Naive B cell (primary cell): ENCODE measurements around the gene LY6G6D. TPM values are rescaled to one million over a fixed set of nuclear protein-coding genes. Genes with fewer than 3 reads are reported as not detected.
A peak's percentile ranks its signal among the peaks of the same experiment; 100 is the strongest.

Source experiments
- ATAC-seq, 2 donors: fragments of 150-1000 bp; cut with Tn5 transposase; 2 replicates each; pipeline ENCODE4 v1.10.0; 2021; ENCODE audit warnings: low read depth in 2 of 2, mild to moderate bottlenecking in 2 of 2, moderate library complexity in 2 of 2
- DNase-seq: peaks from one replicate; pipeline ENCODE4 v3.0.0; 2022
- H3K27ac Mint-ChIP-seq, 6 donors: one replicate each; pipeline ENCODE4 v1.8.0; 2020 to 2022; ENCODE audit warnings: mild to moderate bottlenecking in 6 of 6, mixed read lengths in 6 of 6, moderate library complexity in 5 of 6, inconsistent platforms in 2 of 6
- H3K27me3 Mint-ChIP-seq, 3 donors: one replicate each; pipeline ENCODE4 v1.8.0; 2021 to 2022; ENCODE audit warnings: mixed read lengths in 3 of 3, mild to moderate bottlenecking in 1 of 3
- H3K36me3 Mint-ChIP-seq, 2 donors: one replicate each; pipeline ENCODE4 v1.8.0; 2020 to 2022; ENCODE audit warnings: mixed read lengths in 2 of 2, inconsistent platforms in 1 of 2, mild to moderate bottlenecking in 1 of 2
- H3K4me1 Mint-ChIP-seq, 3 donors: one replicate each; pipeline ENCODE4 v1.8.0; 2020 to 2022; ENCODE audit warnings: mixed read lengths in 3 of 3, inconsistent platforms in 1 of 3, mild to moderate bottlenecking in 1 of 3, moderate library complexity in 1 of 3
- H3K4me3 Mint-ChIP-seq, 8 donors: one replicate each; pipeline ENCODE4 v1.8.0; 2020 to 2022; ENCODE audit warnings: mild to moderate bottlenecking in 8 of 8, mixed read lengths in 8 of 8, moderate library complexity in 8 of 8, inconsistent platforms in 2 of 8
- H3K9me3 Mint-ChIP-seq, 7 donors: one replicate each; pipeline ENCODE4 v1.8.0; 2020 to 2022; ENCODE audit warnings: mixed read lengths in 7 of 7, mild to moderate bottlenecking in 5 of 7, inconsistent platforms in 2 of 7, moderate library complexity in 1 of 7
- polyA plus RNA-seq, 6 donors: library from polyadenylated mRNA; unstranded; fragments of 300-500 nt; fragmentation: Illumina TruSeq; gene quantifications; one replicate each; pipeline ENCODE4 v1.2.3, GENCODE V29; 2021; ENCODE audit warnings: low read depth in 6 of 6

The LY6G6D gene
- polyA plus RNA-seq, 6 donors from 2014 or later: not detected

DNA sequence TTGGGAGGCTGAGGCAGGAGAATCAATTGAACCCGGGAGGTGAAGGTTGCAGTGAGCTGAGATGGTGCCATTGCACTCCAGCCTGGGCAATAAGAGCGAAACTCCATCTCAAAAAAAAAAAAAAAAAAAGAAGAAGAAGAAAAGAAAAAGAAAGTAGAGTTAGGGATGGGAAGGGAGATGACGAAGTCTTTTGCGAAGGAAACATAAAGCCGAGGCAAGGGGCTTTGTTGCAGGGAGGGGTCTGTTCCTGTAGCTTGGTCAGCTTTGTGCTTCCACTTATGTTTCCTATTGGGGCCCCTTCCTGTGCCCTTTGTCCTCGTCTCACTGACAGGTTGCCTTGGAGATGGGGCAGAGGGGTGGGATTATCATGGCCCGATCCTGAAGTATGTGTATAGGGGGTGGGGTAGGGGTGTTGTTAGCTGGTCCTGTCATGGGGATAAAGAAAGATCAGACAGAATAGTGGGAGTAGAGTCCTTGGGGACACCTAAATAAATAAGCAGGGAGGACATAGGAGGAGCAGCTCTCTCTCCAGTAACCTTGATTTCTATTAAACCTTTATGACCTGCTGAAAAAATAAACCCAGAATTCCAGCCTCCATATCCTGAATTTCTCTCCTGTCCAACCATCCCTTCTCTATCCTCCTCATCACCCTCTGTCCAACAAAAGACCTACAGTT lies 22.3 kb downstream of the LY6G6D start:
- Mint-ChIP-seq H3K4me1 (peaks cover 66 to 77% (median 71%) of the 10 kb centered on the region in 3 donors), H3K4me3 (peak overlapping the region; percentile 94 to 99 (median 99)), H3K27ac (peak overlapping the region; percentile 94 to 100 (median 98)), H3K36me3 (peaks cover 9 to 21% of the 10 kb centered on the region in 2 donors), H3K9me3 (no peaks in the 10 kb centered on the region), H3K27me3 (no peaks in the 10 kb centered on the region)
- ATAC-seq: no peak
- DNase-seq: peak; percentile 25

DNA sequence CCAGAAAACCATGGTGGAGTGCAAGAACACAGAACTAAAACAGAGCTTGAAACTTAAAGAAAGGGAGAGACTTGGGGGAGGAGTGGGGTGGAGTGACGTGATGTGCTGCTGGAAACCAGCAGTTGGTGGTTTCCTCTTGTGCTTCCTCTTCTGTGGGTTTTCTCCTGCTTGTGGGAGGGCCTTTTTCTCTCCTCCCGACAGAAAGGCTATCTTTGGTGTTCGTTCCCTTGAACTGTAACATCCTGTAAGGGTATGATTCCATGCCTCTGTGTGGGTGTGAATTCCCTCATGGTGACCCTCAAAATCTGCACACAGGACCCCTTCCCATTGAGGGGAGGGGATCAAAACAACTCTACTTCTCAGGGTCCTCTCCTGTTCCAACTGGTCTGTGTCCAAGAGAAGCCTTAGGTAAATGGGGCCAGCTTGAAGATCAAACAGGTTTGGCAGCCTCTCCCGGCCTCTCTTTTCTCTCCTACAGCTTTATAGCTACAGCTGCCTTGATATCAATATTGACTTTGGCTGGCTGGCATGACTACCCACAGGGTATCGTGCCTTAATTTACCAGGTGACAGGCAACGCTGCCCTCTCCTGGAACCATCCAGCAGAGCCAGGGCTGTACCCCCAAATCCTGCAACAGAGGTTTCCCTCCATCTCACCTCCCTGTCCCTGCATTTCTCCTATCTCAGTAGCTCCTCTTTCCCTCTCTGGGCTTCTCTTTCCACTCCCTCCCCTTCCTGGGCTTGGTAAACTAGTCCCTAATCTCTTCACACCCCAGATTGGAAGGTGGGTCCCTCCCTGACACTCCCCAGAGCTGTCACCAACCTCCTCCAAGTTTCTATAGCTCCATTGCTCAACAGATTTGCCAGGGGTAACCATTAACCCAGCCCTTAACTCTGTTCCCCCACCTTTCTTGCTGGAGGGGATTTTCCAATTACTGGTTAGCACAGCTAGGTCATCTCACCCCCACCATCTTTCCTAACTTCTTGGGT lies 23.1 kb downstream of the LY6G6D start:
- ATAC-seq (peak; percentile 37 to 53), DNase-seq (peak; percentile 80)
- Mint-ChIP-seq H3K27me3 (no peaks in the 10 kb centered on the region), H3K4me3 (peak overlapping the region; percentile 94 to 99 (median 99)), H3K4me1 (peaks cover 66 to 75% (median 69%) of the 10 kb centered on the region in 3 donors), H3K27ac (peak overlapping the region; percentile 94 to 100 (median 98)), H3K9me3 (no peaks in the 10 kb centered on the region), H3K36me3 (peaks cover 6 to 16% of the 10 kb centered on the region in 2 donors)

DNA sequence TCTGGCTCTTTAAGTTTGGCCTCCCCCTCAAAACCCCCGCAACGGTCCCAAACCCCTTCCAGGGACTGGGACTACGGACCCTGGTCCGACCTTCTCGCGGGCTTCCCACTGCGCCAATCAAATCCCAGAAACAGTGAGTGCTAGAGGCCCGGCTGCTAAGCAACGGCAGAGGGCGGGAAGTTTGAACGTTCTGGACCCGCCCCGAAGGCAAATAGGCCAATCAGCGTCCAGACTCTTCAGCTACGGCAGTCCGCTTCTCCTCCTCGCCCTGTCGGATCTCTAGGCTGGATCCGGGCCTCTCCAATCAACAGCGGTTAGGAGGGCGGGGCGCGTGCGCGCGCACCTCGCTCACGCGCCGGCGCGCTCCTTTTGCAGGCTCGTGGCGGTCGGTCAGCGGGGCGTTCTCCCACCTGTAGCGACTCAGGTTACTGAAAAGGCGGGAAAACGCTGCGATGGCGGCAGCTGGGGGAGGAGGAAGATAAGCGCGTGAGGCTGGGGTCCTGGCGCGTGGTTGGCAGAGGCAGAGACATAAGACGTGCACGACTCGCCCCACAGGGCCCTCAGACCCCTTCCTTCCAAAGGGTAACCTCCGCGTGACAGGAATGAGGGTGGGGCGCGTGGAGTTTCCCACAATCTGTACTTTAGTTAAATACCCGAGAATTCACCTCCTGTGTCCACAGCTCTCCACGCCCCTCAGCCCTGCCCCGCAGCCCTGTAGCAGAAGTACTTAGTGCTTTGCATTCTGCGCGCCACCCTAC lies 24.7 kb downstream of the LY6G6D start, which contains the start of gene MSH5:
Gene MSH5, plus strand, starts transcription at position 367 of the 758 bp plus-strand sequence. CDS start 462 bp downstream, outside the sequence.
- H3K27ac Mint-ChIP-seq: peak within 1 kb of the TSS; percentile 94 to 100 (median 99)
- H3K9me3 Mint-ChIP-seq: no peaks in the 10 kb centered on the region
- ATAC-seq (peak; percentile 84 to 88), DNase-seq (peak; percentile 94)
- no peaks in the 10 kb centered on the region for H3K27me3 Mint-ChIP-seq
- H3K4me3 Mint-ChIP-seq: peak within 1 kb of the TSS; percentile 94 to 100 (median 99)
- H3K4me1 Mint-ChIP-seq: peaks cover 54 to 59% (median 56%) of the 10 kb centered on the region in 3 donors
- peaks cover 4 to 12% of the 10 kb centered on the region in 2 donors for H3K36me3 Mint-ChIP-seq

DNA sequence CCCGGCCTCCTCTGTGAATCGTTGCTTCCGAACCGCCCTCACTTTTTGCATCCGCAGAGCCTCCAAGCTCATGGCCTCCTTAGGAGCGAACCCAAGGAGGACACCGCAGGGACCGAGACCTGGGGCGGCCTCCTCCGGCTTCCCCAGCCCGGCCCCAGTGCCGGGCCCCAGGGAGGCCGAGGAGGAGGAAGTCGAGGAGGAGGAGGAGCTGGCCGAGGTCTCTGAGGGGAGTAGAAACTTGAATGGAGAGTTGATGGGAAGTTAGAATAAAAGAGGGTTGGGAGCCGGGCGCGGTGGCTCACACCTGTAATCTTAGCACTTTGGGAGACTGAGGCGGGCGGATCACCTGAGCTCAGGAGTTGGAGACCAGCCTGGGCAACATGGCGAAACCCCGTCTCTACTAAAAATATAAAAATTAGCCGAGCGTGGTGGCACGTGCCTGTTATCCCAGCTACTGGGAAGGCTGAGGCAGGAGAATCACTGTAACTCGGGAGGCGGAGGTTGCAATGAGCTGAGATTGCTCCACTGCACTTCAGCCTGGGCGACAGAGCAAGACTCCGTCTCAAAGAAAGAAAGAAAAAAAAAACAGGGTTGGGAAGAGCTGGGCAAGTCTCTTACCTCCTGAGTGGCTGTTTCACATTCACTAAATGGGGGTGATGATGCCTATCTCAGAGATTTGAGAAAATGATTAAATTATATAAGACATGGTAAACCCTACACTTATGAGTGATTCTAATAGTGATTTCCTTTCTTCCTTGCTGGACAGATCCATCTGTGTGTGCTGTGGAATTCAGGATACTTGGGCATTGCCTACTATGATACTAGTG lies 25.5 kb downstream of the LY6G6D start:
- H3K36me3 Mint-ChIP-seq: peaks cover 4% of the 10 kb centered on the region in 2 donors
- H3K27ac Mint-ChIP-seq: peak overlapping the region; percentile 94 to 100 (median 99)
- H3K9me3 Mint-ChIP-seq: no peaks in the 10 kb centered on the region
- DNase-seq: no peak
- peak; percentile 3 for ATAC-seq
- H3K27me3 Mint-ChIP-seq: no peaks in the 10 kb centered on the region
- H3K4me1 Mint-ChIP-seq: peaks cover 47 to 53% (median 48%) of the 10 kb centered on the region in 3 donors
- peak overlapping the region; percentile 94 to 100 (median 98) for H3K4me3 Mint-ChIP-seq

DNA sequence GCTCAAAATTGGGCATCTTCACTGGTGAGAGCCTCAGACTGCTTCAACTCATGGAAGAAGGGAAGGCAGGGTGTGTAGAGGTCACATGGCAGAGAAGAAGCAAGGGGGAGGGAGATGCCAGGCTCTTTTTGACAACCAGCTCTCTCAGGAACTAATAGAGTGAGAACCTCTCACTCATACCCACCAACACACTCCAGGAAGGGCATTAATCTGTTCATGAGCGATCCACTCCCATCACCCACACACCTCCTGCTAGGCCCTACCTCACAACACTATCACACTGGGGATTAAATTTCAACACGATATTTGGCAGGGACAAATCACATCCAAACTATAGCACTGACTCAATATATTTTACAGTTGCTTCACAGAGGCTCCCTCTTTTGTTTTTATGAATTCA lies 26.7 kb downstream of the LY6G6D start:
- Mint-ChIP-seq H3K9me3 (no peaks in the 10 kb centered on the region), H3K4me1 (peaks cover 37 to 47% (median 40%) of the 10 kb centered on the region in 3 donors), H3K27ac (peak overlapping the region in 3 of 6 donors; percentile 47 to 84 (median 60)), H3K36me3 (peaks cover 0 to 4% of the 10 kb centered on the region in 2 donors), H3K27me3 (no peaks in the 10 kb centered on the region), H3K4me3 (peak overlapping the region in 5 of 8 donors; percentile 82 to 99 (median 94))
- ATAC-seq (no peak), DNase-seq (no peak)

DNA sequence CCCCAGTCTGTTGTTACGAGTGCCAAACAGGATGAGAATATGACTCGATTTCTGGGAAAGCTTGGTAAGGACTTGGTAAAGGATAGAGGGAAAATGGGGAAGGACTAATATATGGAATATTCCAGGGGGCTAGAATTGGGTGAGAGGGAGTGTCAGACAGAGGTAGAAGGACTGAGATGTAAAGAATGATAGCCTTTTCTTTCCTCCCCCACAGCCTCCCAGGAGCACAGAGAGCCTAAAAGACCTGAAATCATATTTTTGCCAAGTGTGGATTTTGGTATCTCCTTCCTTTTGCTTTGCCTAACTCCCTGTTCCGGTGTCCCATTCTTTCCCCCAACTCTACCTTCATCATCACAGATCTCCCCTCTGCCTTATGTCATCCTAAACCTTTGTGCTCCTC lies 27.7 kb downstream of the LY6G6D start:
- Mint-ChIP-seq H3K4me1 (peaks cover 26 to 36% (median 30%) of the 10 kb centered on the region in 3 donors), H3K27me3 (no peaks in the 10 kb centered on the region), H3K9me3 (no peaks in the 10 kb centered on the region), H3K4me3 (peak overlapping the region in 1 of 8 donors; percentile 94), H3K27ac (peak overlapping the region in 1 of 6 donors; percentile 13), H3K36me3 (peaks cover 0 to 4% of the 10 kb centered on the region in 2 donors)
- DNase-seq: no peak
- no peak for ATAC-seq

DNA sequence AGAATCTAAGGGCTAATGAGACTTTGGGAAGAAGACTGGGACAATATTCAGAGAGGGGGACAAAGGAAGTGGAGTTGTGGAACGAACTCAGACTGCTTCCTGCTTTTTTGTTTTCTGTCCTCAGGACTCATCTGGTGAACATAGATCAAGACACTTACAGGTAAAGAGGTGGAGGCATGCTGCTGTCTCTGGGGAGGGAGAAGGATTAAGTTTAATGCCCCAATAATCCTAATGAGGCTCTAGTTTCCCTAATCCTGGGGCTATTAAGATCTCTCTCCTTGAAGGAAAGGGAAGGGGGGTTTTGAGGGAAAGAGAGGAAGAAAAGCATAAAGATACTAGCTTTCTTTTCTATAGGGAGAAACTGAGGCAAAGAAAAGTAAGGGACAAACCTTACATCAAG lies 29.3 kb downstream of the LY6G6D start:
- H3K4me3 Mint-ChIP-seq: peak overlapping the region in 1 of 8 donors; percentile 5
- peaks cover 11 to 21% (median 14%) of the 10 kb centered on the region in 3 donors for H3K4me1 Mint-ChIP-seq
- H3K36me3 Mint-ChIP-seq: peaks cover 0 to 4% of the 10 kb centered on the region in 2 donors
- no peaks in the 10 kb centered on the region for H3K9me3 Mint-ChIP-seq
- H3K27ac Mint-ChIP-seq: peak overlapping the region in 2 of 6 donors; percentile 6 to 49
- no peaks in the 10 kb centered on the region for H3K27me3 Mint-ChIP-seq
- ATAC-seq (no peak), DNase-seq (no peak)

DNA sequence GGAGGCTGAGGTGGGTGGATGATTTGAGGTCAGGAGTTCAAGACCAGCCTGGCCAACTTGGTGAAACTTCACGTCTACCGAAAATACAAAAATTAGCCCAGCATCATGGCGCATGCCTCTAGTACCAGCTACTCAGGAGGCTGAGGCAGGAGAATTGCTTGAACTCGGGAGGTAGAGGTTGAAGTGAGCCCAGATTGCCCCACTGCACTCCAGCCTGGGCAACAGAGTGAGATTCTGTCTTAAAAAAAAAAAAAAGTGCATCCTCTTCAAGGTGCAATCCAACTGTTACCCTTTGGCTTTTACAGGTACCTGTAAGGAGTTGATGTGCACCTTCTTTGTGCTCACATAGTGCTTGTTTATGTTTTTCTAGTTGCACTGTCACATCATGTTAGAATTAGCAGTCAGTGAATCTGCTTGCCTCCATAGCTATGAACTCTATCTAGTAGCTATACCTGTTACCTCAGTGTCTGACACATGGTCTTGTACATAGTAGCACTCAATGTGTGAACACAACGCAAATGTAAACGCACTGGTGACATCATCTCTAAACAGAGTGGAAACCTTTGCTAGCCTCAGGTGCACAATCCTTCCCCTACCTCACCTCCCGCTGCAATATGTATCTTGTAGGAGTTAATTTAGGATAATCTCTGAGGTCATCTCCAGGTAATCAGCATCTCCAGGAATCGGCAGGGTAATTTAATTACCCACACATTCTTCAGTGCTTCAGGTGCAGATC lies 34.3 kb downstream of the LY6G6D start:
- DNase-seq: no peak
- Mint-ChIP-seq H3K36me3 (no peaks in the 10 kb centered on the region), H3K27ac (peak overlapping the region in 1 of 6 donors; percentile 22), H3K9me3 (no peaks in the 10 kb centered on the region), H3K27me3 (no peaks in the 10 kb centered on the region), H3K4me1 (no peaks in the 10 kb centered on the region), H3K4me3 (peak overlapping the region in 1 of 8 donors; percentile 5)
- no peak for ATAC-seq

DNA sequence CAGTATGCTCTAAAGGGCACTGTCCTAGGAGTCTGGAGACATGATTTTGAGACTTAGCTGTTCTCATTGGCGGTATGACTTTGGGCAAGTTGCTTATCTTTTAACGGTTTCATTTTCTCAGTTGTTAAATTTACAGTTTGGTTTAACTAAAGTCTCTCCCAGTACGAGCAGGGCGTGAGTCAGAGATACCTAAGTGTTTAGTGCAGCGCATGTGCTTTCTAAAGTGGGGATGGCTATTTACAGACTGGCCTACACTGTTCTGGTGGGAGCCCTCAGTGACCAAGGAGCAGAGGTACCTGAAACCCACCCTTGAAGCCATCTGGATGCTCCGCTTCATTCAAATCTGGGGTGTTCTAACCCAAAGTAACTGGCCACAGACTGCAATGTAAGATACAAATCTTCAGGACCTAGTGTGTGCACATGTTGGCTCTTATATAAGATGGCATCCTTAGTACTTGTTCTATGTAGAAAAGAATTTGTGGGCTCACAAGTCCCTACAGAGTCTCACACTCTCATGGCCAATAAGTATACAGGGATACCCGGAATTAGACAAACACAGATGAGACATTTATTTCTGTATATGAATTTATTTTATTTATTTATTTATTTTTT lies 35.4 kb downstream of the LY6G6D start:
- no peak overlapping the region for H3K27ac Mint-ChIP-seq
- no peaks in the 10 kb centered on the region for H3K9me3 Mint-ChIP-seq
- no peaks in the 10 kb centered on the region for H3K36me3 Mint-ChIP-seq
- ATAC-seq (no peak), DNase-seq (no peak)
- no peak overlapping the region for H3K4me3 Mint-ChIP-seq
- no peaks in the 10 kb centered on the region for H3K27me3 Mint-ChIP-seq
- H3K4me1 Mint-ChIP-seq: no peaks in the 10 kb centered on the region

DNA sequence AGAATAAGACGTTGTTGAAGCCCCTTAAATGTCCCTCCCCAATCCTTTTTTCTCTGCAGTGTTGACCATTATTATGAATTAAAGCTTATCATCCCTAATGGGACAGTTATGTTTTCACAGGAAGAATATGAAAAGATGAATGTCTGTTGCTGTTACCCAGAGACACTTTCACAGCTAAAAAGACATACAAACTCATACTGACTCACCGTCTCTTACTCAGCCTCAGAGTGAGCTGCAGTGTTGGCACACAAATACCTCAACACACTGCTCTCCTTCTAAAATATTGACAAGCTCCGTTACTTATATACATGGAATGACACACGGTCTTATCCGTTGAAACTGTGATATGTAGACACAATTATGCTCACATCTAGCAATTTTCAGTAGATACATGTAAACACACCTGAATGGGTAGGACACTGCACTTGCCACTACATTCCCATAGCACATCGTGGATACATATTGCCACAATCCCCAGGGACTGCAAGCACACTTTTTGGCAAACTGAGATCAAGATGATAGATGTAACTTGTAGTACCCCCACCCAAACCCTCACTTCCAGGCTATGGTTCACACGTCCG lies 37.7 kb downstream of the LY6G6D start:
- Mint-ChIP-seq H3K36me3 (peaks cover 0 to under 1% of the 10 kb centered on the region in 2 donors), H3K9me3 (no peaks in the 10 kb centered on the region), H3K4me1 (no peaks in the 10 kb centered on the region), H3K27me3 (no peaks in the 10 kb centered on the region), H3K27ac (no peak overlapping the region), H3K4me3 (no peak overlapping the region)
- no peak for DNase-seq
- ATAC-seq: no peak

DNA sequence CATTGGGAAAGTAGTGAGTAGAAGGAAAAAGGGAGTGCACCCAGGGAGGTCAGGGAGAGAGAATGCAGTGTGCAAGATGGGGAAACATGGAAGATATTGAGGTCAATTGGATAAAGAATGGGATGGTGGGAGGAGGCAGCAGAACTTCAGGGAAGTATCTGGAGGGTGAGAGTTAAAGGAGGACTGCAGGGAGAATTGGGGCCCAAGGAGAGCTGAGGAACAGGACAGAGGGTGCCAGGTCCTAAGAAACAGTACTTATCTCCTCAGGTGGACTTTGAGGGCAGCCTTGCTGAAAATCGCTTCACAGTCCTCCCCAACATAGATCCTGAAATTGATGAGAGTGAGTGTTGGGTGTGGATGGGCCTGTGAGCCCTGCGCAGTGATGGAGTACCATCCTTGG lies 43.1 kb downstream of the LY6G6D start:
- no peaks in the 10 kb centered on the region for H3K27me3 Mint-ChIP-seq
- H3K27ac Mint-ChIP-seq: no peak overlapping the region
- DNase-seq (no peak), ATAC-seq (no peak)
- no peak overlapping the region for H3K4me3 Mint-ChIP-seq
- H3K36me3 Mint-ChIP-seq: peaks cover 0 to 23% of the 10 kb centered on the region in 2 donors
- peaks cover 0 to 10% (median 0%) of the 10 kb centered on the region in 3 donors for H3K4me1 Mint-ChIP-seq
- no peaks in the 10 kb centered on the region for H3K9me3 Mint-ChIP-seq
